ENCODE results near the gene ZNF174. TPM values are rescaled to one million over a fixed set of nuclear protein-coding genes. Genes with fewer than 3 reads are reported as not detected.

ZNF174 gene
- 1 to 10 TPM; 7.6 to 7.7 TPM for total RNA-seq
- long read RNA-seq, transcript ZNF174-201 (3 exons, 2,260 nt): major isoform, 11 of 14 reads
- long read RNA-seq, partial matches to known transcripts: 0 of 14 reads
- long read RNA-seq, other reads (novel, unspliced or antisense): 1 of 14 reads

DNA sequence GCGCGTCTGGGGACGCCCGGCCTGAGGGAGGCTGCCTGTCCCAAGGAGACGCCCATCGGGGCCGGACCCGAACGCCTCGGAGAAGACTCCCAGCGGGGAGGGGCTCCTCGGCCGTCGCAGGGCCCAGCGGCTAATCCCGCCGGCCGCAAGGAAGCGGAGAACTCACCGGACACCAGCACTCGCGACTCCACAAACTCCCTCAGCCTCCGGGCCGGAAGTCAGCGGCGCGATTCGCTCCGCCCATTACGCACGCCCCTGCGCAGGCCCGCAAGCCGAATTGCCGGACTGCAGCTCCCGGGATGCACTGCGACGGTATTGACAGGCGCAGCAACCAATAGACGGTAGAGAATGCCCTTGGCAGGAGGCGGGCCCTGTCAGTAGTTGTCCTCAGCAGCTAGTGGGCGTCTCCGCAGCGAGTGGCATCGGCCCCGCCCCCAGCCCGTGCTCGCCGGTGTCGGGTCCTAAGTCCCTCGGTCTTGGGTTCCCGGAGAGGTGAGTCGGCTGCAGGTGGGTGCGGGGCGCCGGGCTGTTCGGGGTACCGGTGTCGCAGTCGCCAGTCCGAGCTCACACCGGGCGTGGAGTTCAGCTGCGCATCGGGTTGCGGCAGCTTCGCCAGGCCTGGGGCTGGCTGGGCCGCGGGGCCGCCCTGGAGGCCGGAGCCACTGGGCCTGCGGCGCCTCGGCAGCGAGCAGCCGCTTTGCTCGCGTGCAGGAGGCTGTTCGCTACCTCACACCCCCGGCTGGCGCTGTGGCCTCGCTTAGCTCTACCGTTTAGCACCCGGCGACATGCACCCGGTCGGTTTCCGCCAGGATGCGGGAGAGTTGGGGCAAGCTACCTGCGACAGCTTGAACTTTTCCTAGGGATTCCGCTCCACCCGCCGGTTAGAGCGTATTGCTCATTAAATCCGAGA, at the start of gene ZNF174, which contains the start of gene ZSCAN32:
TSS of gene ZNF174 (plus strand) at position 437 of the 910 bp plus-strand sequence. CDS start 790 bp downstream, outside the sequence.
TSS of gene ZSCAN32 (minus strand) at position 226 of the 910 bp plus-strand sequence. CDS start 3,447 bp downstream, outside the sequence.
- ATAC-seq (peak; percentile 98), DNase-seq (peak; percentile 97 to 99)
- intact Hi-C loops (cut with DNase I, micrococcal nuclease): no loop called here

DNA sequence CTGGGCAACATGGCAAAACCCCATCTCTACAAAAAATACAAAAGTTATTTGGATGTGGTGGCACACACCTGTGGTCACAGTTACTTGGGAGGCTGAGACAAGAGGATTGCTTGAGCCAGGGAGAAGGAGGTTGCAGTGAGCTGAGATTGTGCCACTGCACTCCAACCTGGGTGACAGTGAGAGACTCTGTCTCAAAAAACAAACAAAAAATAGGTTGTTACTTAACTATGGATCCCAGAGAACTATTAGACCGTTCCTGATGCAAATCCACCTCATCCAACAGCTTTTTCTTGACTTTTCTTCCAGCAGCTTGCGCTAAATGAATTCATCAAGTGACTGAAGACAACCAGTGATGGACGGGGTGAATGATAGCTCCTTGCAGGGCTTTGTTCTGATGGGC, 45.4 kb upstream of the ZNF174 start, which contains the start of gene OR2C1:
TSS of gene OR2C1 (plus strand) at position 301 of the 400 bp plus-strand sequence. CDS start at position 353, 52 bp downstream.
- ATAC-seq (no peak), DNase-seq (no peak)
- intact Hi-C loops (cut with DNase I, micrococcal nuclease): no loop called here

DNA sequence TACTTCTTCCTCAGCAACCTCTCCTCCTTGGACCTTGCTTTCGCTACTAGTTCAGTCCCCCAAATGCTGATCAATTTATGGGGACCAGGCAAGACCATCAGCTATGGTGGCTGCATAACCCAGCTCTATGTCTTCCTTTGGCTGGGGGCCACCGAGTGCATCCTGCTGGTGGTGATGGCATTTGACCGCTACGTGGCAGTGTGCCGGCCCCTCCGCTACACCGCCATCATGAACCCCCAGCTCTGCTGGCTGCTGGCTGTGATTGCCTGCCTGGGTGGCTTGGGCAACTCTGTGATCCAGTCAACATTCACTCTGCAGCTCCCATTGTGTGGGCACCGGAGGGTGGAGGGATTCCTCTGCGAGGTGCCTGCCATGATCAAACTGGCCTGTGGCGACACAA, 44.9 kb upstream of the ZNF174 start:
- intact Hi-C loops (cut with DNase I, micrococcal nuclease): no loop called here
- no peak for ATAC-seq

DNA sequence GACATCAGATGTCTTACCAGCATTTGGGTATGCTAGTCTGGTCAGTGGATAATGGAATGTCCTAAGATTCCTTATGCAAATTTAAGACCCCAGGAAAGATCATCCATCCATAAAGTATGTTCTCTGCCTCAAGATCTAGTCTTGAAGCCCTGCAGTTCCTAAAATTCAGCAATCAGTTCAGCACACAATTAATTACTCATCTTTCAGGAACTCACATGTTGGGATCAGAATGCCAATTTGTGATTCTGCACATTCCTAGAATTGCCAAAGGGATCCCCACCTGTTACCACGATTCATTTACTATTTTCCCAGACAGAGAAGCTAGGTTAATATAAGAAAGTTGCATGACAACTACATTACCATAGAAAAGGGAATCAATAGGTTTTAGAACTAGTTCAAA, 42.1 kb upstream of the ZNF174 start:
- DNase-seq: no peak
- intact Hi-C loops (cut with DNase I, micrococcal nuclease): no loop called here

More for the DNA sequence above, 44.9 kb upstream of the ZNF174 start:
- no peak for DNase-seq

DNA sequence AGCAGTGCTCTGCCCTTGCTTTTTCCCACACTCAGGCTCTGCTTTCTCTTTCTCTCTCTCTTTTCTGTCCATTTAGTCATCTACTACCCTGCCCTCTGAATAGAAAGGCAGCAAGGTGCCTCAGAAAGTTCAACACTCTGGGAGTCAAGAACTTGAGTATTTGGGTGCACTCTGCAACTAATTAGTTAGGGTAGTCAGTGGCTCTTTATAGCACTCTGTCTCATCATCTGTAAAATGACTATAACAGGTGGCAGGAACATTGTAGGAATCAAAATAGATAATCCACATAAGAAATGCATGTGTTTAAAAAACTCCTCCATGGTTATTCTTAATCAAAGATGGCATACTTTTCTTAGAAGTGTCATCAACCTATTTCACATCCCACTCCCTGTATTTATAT, 38.1 kb upstream of the ZNF174 start:
- intact Hi-C loops (cut with DNase I, micrococcal nuclease): no loop called here
- DNase-seq (no peak), ATAC-seq (no peak)

More for the DNA sequence above, 42.1 kb upstream of the ZNF174 start:
- no peak for ATAC-seq

DNA sequence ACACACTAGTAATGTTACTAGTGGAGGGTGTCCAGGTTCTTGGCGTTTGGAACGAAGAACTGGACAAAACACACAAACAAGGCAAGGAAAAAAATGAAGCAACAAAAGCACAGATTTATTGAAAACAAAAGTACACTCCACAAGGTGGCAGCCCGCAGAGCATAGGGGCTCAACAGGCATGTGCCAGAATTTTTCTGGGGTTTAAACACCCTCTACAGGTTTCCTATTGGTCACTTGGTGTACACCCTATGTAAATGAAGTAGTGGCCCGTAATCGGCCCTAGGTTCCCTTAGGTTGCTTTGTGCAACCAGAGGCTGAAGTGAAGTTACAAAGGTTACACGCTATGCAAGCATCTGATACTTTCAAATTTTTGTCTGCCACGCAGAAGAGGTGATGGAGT, 37.2 kb upstream of the ZNF174 start:
- ATAC-seq (no peak), DNase-seq (no peak)
- intact Hi-C loops (cut with DNase I, micrococcal nuclease): no loop called here

DNA sequence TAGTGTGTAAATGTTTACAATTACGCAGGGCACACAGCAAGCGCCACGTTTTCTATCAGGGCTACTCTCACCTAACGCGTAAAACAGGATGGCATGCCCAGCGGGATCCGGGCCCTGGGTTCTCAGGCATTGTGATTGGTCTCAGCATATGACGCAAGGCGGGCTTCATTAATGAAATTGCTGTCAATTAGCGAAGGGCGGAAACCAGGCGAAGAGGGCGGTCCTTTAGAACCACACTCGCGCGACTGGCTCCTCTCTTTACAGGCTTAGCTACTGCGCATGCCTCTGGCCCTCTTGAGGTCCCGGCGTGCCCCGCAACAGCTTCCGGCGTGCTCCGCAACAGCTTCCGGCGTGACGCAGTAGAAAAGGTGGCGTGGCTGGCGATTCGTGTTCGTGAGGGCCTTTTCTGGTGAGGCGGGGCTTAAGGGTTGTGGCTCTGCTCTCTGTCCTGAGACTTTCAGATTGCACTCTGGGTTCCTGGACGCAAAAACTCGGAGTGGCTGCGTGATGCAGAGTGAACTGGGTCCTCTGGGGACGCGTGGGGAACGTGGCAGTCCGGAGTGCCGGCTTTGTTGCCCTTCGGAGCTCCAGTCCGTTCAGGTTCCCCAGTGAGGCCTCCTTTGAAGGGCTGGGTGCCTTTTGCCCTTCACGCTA, 36.1 kb upstream of the ZNF174 start:
- peak; percentile 99 for ATAC-seq
- intact Hi-C loops (cut with DNase I, micrococcal nuclease): no loop called here
- DNase-seq: peak; percentile 83 to 91

DNA sequence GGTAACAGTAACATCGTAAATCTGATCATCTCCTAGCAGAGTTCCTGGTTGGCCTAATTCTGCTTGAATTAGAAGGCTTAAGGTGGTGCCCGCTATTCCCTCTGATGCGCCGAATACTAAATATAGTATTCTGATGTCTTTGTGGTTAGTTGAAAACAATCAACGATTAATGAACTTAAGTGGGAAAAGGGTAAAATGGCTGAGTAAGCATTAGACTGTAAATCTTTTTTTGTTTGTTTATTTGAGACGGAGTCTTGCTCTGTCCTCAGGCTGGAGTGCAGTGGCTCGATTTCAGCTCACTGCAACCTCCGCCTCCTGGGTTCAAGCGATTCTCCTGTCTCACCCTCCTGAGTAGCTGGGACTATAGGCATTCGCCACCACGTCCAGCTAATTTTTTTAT, 31.9 kb upstream of the ZNF174 start:
- intact Hi-C loops (cut with DNase I, micrococcal nuclease): no loop called here
- ATAC-seq: no peak
- DNase-seq: no peak

DNA sequence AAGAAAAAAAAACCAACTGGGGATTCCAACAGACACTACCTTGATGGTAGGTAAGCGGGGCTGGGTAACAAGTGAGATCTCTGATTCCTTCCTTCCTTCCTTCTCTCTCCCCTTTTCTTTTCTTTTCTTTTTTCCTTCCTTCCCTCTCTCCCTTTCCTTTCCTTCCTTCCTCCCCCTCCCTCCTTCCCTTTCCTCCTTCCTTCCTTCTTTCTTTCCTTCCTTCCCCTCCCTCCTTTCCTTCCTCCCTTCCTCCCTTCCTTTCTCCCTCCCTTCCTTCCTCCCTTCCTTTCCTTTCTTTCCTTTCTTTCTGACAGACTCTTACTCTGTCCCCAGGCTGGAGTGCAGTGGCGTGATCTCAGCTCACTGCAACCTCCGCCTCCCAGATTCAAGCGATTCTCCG, 25.3 kb upstream of the ZNF174 start:
- ATAC-seq (no peak), DNase-seq (no peak)
- intact Hi-C loops (cut with DNase I, micrococcal nuclease): no loop called here

DNA sequence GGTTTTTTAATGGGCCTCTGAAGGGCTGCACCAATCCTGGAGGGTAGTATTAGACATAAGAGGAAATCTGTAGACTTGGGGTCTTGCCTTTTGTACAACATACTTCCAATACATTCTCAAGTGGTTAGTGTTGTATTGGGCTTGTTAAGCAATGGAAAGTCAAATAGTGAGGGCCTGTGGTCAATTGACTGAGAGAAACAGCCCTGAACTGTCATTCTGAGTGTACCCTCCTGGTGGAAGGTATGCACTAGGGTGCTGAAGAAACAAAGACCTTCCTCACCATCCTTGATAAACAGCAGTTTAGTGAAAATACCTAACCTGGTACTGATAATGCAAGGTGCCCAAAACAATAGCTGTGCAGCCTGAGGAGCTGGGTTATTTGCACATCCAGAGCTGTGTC, 23.1 kb upstream of the ZNF174 start:
- intact Hi-C loops (cut with DNase I, micrococcal nuclease): no loop called here
- DNase-seq: no peak
- no peak for ATAC-seq

DNA sequence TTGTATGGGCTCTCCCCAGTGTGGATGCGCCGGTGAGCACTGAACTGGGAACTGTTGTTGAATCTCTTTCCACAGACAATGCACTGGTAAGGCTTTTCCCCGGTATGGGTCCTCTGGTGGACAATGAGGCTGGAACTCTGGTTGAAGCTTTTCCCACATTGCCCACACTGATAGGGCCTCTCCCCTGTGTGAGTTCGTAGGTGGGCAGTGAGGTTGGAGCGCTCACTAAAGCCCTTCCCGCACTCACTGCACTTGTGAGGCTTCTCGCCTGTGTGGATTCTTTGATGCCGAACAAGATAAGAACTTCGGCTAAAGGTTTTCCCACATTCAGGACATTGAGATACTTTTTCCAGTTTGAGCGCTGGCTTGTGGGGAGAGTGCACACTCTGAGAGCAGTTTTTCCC, 18.0 kb upstream of the ZNF174 start:
- ATAC-seq: no peak
- intact Hi-C loops (cut with DNase I, micrococcal nuclease): no loop called here
- DNase-seq: no peak

DNA sequence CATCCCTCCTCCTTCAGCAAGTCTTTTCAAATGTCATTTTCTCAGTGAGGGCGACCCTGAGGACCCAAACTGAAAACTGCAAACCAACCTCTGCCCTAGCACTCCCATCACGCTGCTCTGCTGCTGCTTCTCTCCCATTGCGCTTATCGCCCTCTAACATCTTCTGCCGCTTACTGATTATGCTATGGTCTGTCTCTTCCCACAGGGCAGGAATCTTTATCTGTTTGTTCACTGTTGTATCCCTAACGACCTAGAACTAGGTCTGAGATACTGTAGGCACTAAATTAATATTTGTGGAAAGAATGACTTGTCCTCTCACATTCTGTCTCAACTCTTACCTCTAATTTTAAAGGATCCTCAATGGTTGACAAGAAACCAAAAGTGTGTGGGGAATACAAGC, 12.7 kb upstream of the ZNF174 start:
- ATAC-seq (no peak), DNase-seq (no peak)
- intact Hi-C loops (cut with DNase I, micrococcal nuclease): no loop called here

DNA sequence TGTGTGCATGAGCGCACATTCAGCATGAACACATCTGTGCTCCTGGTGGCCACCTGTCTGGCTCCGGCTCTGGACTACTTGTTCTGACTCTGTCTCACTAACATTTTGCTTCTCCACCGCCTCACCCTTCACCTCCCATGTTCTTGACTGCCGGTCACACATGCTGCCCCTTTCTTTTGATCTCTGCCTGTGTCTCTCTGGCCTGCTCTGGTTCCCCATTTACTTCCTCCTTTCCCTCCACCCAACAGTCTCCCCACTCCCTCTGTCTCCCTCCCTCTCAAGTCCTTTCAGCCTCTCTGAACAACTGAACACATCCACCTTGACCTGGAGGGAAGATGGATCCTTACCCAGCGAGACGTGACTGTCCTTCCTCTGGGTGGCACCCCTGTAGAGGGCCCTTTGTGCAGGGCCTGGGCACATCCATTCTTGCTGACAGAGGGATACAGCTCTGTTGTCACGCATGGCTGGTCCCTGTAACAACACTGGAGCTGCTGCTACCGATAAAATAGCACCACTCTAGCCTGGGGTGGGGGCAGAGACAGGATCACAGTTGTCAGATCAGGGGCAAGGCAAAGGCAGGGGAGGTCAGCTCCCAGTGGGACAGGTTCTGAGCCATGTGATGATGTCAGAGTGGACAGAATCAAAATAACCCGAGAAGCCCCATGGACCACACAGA, 11.2 kb upstream of the ZNF174 start:
- DNase-seq (no peak), ATAC-seq (no peak)
- intact Hi-C loops (cut with DNase I, micrococcal nuclease): no loop called here

DNA sequence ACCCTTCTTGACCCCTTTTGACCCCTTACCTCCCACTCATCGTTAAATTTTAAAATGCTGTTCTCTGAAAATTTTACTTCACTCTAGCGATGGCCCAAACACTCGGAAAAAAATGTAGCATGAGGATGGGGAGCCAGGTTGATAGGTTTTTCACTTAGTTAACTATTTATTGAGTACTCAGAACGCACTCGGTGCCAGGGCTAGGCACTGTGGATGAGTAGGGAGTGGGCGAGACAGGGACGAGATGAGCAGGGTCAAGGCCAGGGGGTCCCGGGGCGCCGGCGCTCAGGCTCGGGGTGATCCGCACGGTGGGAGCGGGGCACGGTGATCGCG, 603 bp upstream of the ZNF174 start:
- no peak for ATAC-seq
- intact Hi-C loops (cut with DNase I, micrococcal nuclease): no loop called here

DNA sequence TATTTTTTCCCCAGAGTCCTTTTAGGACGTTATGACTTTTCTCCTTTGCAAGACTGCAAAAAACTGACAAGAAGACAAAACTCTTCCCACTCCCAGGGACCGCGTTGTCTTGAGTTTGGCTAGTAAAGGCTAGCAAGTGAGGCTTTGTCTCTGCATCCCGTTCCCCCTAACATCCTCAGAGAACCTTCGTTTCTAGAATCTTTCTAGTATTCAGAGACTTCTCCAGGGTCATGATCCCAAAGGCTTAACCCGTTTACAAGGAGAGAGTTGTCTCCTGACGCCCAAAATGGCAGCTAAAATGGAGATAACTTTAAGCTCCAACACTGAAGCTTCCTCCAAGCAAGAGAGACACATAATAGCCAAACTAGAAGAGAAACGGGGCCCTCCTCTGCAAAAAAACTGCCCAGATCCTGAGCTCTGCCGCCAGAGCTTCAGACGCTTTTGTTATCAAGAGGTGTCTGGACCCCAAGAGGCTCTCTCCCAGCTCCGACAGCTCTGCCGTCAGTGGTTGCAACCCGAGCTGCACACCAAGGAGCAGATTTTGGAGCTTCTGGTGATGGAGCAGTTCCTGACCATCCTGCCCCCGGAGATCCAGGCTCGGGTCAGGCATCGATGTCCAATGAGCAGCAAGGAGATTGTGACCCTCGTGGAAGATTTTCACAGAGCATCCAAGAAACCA, 843 bp downstream of the ZNF174 start:
- intact Hi-C loops (cut with DNase I, micrococcal nuclease): no loop called here
- DNase-seq (no peak), ATAC-seq (no peak)

More for the DNA sequence above, 603 bp upstream of the ZNF174 start:
- DNase-seq: no peak

DNA sequence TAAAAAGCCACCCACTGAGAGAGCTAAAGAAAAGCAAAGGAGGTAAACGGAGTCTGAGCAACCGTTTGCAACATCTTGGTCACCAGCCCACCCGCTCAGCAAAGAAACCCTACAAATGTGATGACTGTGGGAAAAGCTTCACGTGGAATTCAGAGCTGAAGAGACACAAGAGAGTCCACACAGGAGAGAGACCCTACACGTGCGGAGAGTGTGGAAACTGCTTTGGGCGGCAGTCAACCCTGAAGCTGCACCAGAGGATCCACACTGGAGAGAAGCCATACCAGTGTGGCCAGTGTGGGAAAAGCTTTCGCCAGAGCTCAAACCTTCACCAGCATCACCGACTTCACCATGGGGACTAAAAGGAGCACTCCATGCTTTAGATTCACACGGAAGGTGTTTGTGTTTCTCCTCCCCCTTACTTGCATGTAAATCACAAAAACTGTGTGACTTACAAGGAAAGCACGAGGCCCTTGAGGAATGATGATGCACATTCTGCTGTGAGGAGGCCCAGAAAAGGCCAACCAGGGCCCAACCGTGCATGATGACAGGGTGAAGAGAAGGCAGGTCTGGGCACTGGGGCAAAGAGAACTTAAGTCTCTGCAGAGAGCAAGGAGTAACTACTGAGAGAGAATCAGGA, 7.7 kb downstream of the ZNF174 start:
- intact Hi-C loops (cut with DNase I, micrococcal nuclease): no loop called here
- DNase-seq: no peak
- ATAC-seq: no peak

DNA sequence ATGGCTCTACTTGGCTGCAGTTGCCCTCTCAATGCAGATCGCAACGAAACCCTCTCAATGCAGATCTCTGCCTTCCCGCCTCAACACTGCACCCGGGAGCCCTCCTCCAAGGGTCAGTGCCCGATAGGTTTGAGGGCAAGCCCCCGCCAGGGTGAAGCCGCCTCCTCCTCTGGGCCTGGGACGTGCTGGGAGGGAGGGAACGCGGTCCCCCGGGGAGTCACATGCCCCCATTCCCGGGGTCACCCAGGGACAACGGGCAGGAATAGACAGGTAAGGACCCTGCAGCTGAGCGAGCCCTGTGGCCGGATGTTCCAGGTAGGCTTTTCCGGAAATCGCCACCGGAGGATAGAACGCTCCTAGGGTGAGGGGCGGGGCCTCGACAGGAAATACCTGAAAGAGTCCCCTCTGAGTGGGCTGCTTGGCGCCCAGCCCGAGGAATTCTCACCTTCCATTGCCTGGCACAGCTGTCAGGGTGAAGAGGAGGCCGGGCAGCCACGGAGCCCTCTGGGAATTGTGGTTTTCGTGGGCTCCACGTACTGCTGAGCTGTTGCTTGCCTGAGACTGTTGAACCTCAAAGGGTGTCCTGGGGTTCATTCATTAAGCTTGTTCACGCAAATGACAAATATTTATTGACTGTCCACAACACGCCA, 12.8 kb downstream of the ZNF174 start:
- no peak for ATAC-seq
- DNase-seq: no peak
- intact Hi-C loops (cut with DNase I, micrococcal nuclease): loop anchor here in 1 of 2 donors (10.0 kb wide), 1 partner anchor 89 kb away; no protein-coding TSS in a partner anchor

DNA sequence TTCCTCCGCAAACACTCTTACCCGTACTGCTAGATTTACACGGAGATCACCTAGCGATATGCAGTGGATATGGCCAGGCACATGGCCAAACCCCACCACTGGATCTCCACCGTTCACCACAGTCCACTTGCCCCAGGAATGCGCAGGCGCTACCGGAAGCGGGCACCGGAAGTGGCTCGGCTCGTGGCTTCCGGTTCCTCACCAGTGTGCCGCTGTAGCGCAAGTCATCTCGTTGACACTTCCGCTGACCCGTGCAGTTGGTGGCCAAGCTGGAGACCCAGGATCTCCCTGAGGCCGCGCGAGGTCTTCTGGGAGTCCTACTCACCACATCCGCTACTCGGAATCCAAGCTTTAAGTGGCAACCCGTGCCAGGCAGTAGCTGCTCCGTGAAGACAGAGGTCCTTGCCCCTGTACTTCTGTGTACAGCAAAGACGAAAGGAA, 30.8 kb downstream of the ZNF174 start:
- DNase-seq: peak; percentile 43 to 51
- peak; percentile 57 for ATAC-seq
- intact Hi-C loops (cut with DNase I, micrococcal nuclease): no loop called here

All from left colon (tissue), 2 donors.